WERI-Rb-1 (cell line): ENCODE results near the gene CCDC183.

Experiments used
- DNase-seq: peaks from one replicate; pipeline ENCODE4 v3.0.0-alpha.2; 2020
- H3K27ac ChIP-seq: fragments of 250-450 bp; sonication (Bioruptor Pico); 2 replicates; pipeline ENCODE4 v1.5.1; 2020; ENCODE audit warnings: mild to moderate bottlenecking, moderate library complexity
- H3K27me3 ChIP-seq: fragments of 250-450 bp; sonication (Bioruptor Pico); 2 replicates; pipeline ENCODE4 v1.5.1; 2021; ENCODE audit warnings: mild to moderate bottlenecking, low read depth, moderate library complexity; ENCODE audit not compliant: insufficient read depth, severe bottlenecking
- H3K36me3 ChIP-seq: fragments of 250-450 bp; sonication (Bioruptor Pico); 2 replicates; pipeline ENCODE4 v1.5.1; 2020; ENCODE audit warnings: mild to moderate bottlenecking, moderate library complexity
- H3K4me3 ChIP-seq: 2 replicates; pipeline ENCODE4 v1.5.1; 2011; ENCODE audit warnings: low read depth, mild to moderate bottlenecking, control low read depth, low read length
- H3K9me3 ChIP-seq: fragments of 250-450 bp; sonication (Bioruptor Pico); 2 replicates; pipeline ENCODE4 v1.5.1; 2021; ENCODE audit warnings: mild to moderate bottlenecking, moderate library complexity; ENCODE audit not compliant: severe bottlenecking
- CTCF ChIP-seq: IDR thresholded peaks from 2 replicates; pipeline ENCODE4 v1.5.1; 2011; ENCODE audit warnings: low read depth, mild to moderate bottlenecking, control low read depth, inconsistent platforms, low read length

Gene CCDC183

GRCh38 chr9:136854842-136855460 is 58.8 kb downstream of the CCDC183 start:
- Histone ChIP-seq H3K27me3 (no peaks in the 10 kb centered on the region), H3K36me3 (peaks cover 71% of the 10 kb centered on the region), H3K9me3 (no peaks in the 10 kb centered on the region), H3K27ac (no peak overlapping the region; the same call in 1 of the 2 replicates), H3K4me3 (no peak overlapping the region)
- no peak for TF ChIP-seq CTCF
- no peak for DNase-seq

- no peak overlapping the region for H3K27ac ChIP-seq
- H3K27me3 ChIP-seq: no peaks in the 10 kb centered on the region
- no peak overlapping the region for H3K4me3 ChIP-seq
- H3K36me3 ChIP-seq: peaks cover 71% of the 10 kb centered on the region
- DNase-seq: no peak
- H3K9me3 ChIP-seq: no peaks in the 10 kb centered on the region
- no peak for TF ChIP-seq CTCF
Measured at GRCh38 chr9:136855461-136856078, 59.4 kb downstream of the CCDC183 start.

- Histone ChIP-seq H3K27me3 (no peaks in the 10 kb centered on the region), H3K4me3 (no peak overlapping the region), H3K27ac (no peak overlapping the region), H3K36me3 (peaks cover 71% of the 10 kb centered on the region), H3K9me3 (no peaks in the 10 kb centered on the region)
- DNase-seq: no peak
- no peak for TF ChIP-seq CTCF
Measured at GRCh38 chr9:136856079-136856476, 59.9 kb downstream of the CCDC183 start.

- Histone ChIP-seq H3K4me3 (no peak overlapping the region), H3K36me3 (peaks cover 71% of the 10 kb centered on the region), H3K9me3 (no peaks in the 10 kb centered on the region), H3K27me3 (no peaks in the 10 kb centered on the region), H3K27ac (no peak overlapping the region)
- no peak for DNase-seq
- 0 out of 2 replicates have a peak, but pooled peaks have one; percentile 16 for TF ChIP-seq CTCF
Measured at GRCh38 chr9:136856541-136857141, 60.5 kb downstream of the CCDC183 start.

- no peak for DNase-seq
- H3K27me3 ChIP-seq: no peaks in the 10 kb centered on the region
- no peak overlapping the region; the same call in 1 of the 2 replicates for H3K27ac ChIP-seq
- H3K9me3 ChIP-seq: no peaks in the 10 kb centered on the region
- H3K36me3 ChIP-seq: peaks cover 71% of the 10 kb centered on the region
- H3K4me3 ChIP-seq: no peak overlapping the region
- no peak for TF ChIP-seq CTCF
Measured at GRCh38 chr9:136857166-136857565, 61.0 kb downstream of the CCDC183 start.
